Measurements from ENCODE around the gene TEAD1. TPM values are rescaled to one million over a fixed set of nuclear protein-coding genes. Genes with fewer than 3 reads are reported as not detected.

The TEAD1 gene
- total and polyA plus RNA-seq, 10 of the 15 experiments (the other 5 are each of a cell fraction or from before 2014, with no cell fraction given), result 0.01 to 0.59 (median 0.04) TPM; not detected in 6

- TF ChIP-seq BCL3 (IDR thresholded peaks at IDR 0.05; ENCODE audit: borderline replicate concordance, insufficient read depth, low read depth, low read length, poor library complexity, severe bottlenecking), result no peak
Measured at GRCh38 chr11:12868315-12869073, 194.3 kb downstream of the TEAD1 start (continued).

DNA sequence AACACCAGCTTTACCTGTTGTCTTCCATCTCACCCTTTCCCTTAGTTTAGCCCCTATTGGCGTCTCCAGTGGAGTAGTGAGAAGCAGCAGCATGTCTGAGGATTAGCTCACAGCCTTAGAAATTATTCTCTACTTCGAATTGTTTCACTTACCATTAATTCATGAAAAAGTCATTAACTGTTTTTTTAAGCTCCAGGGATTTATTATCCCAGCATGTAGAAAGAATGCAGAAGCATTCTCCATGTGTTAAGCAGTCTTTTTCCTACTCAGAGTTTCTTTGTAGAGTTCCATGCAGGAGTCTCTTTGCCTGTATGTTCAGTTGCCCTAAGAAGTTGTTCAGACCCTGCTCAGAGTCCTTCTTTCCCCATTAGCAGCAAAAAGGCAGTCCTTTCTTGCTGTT, 197.0 kb downstream of the TEAD1 start:
- no peak overlapping the region for H3K27ac ChIP-seq (ENCODE audit: control insufficient read depth, insufficient read depth)
- intact Hi-C loops (cut with micrococcal nuclease; ENCODE audit: unreplicated experiment), result no loop called here
- ChIA-PET RAD21 (ENCODE audit: unreplicated experiment) (no interaction called here), SMC1A (ENCODE audit: uncharacterized antibody, unreplicated experiment) (interaction anchor here (0.9 kb wide), 1 partner anchor 272 kb away, joined by 3 read pairs; no protein-coding TSS in a partner anchor), POLR2A (no interaction called here), CTCF (no interaction called here)
- no peaks in the 10 kb centered on the region for H3K79me2 ChIP-seq (ENCODE audit: control insufficient read depth, insufficient read depth, low read length)
- DNase-seq (ENCODE audit: low read depth, low spot score) (no peak), ATAC-seq (no peak), FAIRE-seq (no peak)
- no peaks in the 10 kb centered on the region for H4K20me1 ChIP-seq (ENCODE audit: control insufficient read depth, insufficient read depth)
- H3K9ac ChIP-seq (ENCODE audit: control insufficient read depth, insufficient read depth, low read length), result no peak overlapping the region
- H3K36me3 ChIP-seq (ENCODE audit: control insufficient read depth in 2 of 2, insufficient read depth in 2 of 2, low read length in 1 of 2), result no peaks in the 10 kb centered on the region
- BruUV-seq (replicated peaks), result no TSS peak
- H3K4me2 ChIP-seq (ENCODE audit: control insufficient read depth, insufficient read depth), result no peak overlapping the region
- no peak overlapping the region for H3K4me3 ChIP-seq
- peaks cover 0 to 3% of the 10 kb centered on the region in 2 experiments; a peak in 3 of 4 replicates for H3K27me3 ChIP-seq (replicated peaks in 1 of 2; ENCODE audit: control insufficient read depth in 2 of 2, insufficient read depth in 2 of 2, low read length in 1 of 2)
- 0% methylated on average over 2 of the region's 2 CpGs for whole genome bisulfite sequencing (ENCODE audit: insufficient coverage, insufficient replicate concordance, low lambda C conversion rate, missing lambda C conversion rate)
- no peak overlapping the region for H2AFZ ChIP-seq (ENCODE audit: control insufficient read depth, low read depth, low read length)
- in situ Hi-C loops (cut with MboI), result no loop called here
- H3K4me1 ChIP-seq (ENCODE audit: control insufficient read depth, insufficient read depth, low read length), result no peaks in the 10 kb centered on the region
- no peaks in the 10 kb centered on the region; the same call in 2 of the 3 replicates for H3K9me3 ChIP-seq (replicated peaks; ENCODE audit: control insufficient read depth, insufficient read depth, low read length)
- TF ChIP-seq BHLHE40 (IDR thresholded peaks at IDR 0.05; ENCODE audit: borderline replicate concordance in 1 of 2, low read depth in 2 of 2, low read length in 1 of 2) (no peak), FOXK2 (IDR thresholded peaks at IDR 0.05) (no peak), ZBED1 (IDR thresholded peaks at IDR 0.05; ENCODE audit: borderline replicate concordance) (no peak), BRCA1 (IDR thresholded peaks at IDR 0.05; ENCODE audit: low read depth, low read length) (no peak), CUX1 (IDR thresholded peaks at IDR 0.05; ENCODE audit: insufficient replicate concordance, low read depth, low read length) (no peak), DPF2 (IDR thresholded peaks at IDR 0.05) (no peak), NFYB (IDR thresholded peaks at IDR 0.05; ENCODE audit: insufficient read depth, low read depth, low read length) (no peak), CBFB (IDR thresholded peaks at IDR 0.05; ENCODE audit: low read depth) (no peak)
- TF ChIP-seq, protein P1, sequence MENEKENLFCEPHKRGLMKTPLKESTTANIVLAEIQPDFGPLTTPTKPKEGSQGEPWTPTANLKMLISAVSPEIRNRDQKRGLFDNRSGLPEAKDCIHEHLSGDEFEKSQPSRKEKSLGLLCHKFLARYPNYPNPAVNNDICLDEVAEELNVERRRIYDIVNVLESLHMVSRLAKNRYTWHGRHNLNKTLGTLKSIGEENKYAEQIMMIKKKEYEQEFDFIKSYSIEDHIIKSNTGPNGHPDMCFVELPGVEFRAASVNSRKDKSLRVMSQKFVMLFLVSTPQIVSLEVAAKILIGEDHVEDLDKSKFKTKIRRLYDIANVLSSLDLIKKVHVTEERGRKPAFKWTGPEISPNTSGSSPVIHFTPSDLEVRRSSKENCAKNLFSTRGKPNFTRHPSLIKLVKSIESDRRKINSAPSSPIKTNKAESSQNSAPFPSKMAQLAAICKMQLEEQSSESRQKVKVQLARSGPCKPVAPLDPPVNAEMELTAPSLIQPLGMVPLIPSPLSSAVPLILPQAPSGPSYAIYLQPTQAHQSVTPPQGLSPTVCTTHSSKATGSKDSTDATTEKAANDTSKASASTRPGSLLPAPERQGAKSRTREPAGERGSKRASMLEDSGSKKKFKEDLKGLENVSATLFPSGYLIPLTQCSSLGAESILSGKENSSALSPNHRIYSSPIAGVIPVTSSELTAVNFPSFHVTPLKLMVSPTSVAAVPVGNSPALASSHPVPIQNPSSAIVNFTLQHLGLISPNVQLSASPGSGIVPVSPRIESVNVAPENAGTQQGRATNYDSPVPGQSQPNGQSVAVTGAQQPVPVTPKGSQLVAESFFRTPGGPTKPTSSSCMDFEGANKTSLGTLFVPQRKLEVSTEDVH (IDR thresholded peaks at IDR 0.05; ENCODE audit: low read depth, partially characterized antibody), result no peak
